HG02642 (cell line): ENCODE data around the gene SLC9A6.
"Not testable (repeated sequence)": the region's sequence is repeated elsewhere in the genome, so short reads cannot be mapped to it uniquely, and the experiment has no call there.

Experiments
- ATAC-seq: cut with Tn5 transposase; IDR thresholded peaks from one replicate; pipeline ENCODE4 v1.9.1; 2021; ENCODE audit warnings: mild to moderate bottlenecking; ENCODE audit not compliant: unreplicated experiment, poor library complexity

Gene SLC9A6

GRCh38 chrX:136059350-136059749 lies 74.1 kb downstream of the SLC9A6 start:
- ATAC-seq: no peak

GRCh38 chrX:136061286-136061685 lies 76.1 kb downstream of the SLC9A6 start:
- ATAC-seq: no peak

GRCh38 chrX:136061696-136062095 lies 76.5 kb downstream of the SLC9A6 start:
- no peak for ATAC-seq

GRCh38 chrX:136063340-136064079 lies 78.3 kb downstream of the SLC9A6 start:
- no peak for ATAC-seq

- no peak for ATAC-seq
Measured at GRCh38 chrX:136064661-136065043, 79.4 kb downstream of the SLC9A6 start.

- no peak for ATAC-seq
Measured at GRCh38 chrX:136065044-136065671, 79.9 kb downstream of the SLC9A6 start.

GRCh38 chrX:136067097-136067496 lies 81.9 kb downstream of the SLC9A6 start:
- ATAC-seq: no peak

- ATAC-seq: no peak
Measured at GRCh38 chrX:136067966-136068365, 82.7 kb downstream of the SLC9A6 start.

- ATAC-seq: no peak
Measured at GRCh38 chrX:136076942-136077341, 91.7 kb downstream of the SLC9A6 start.

GRCh38 chrX:136080766-136081165 lies 95.5 kb downstream of the SLC9A6 start:
- no peak for ATAC-seq

- ATAC-seq: no peak
Measured at GRCh38 chrX:136086521-136086920, 101.3 kb downstream of the SLC9A6 start.

- ATAC-seq: not testable (repeated sequence)
Measured at GRCh38 chrX:136091898-136092297, 106.7 kb downstream of the SLC9A6 start.

GRCh38 chrX:136094962-136095361 lies 109.7 kb downstream of the SLC9A6 start:
- no peak for ATAC-seq
